Fibroblast of skin of right biceps (primary cell): ENCODE data around the gene CGNL1.
A peak's percentile ranks its signal among the peaks of the same experiment; 100 is the strongest.

Source experiments
- DNase-seq: peaks from one replicate; pipeline ENCODE4 v3.0.0-alpha.2; 2013

Gene CGNL1

DNA sequence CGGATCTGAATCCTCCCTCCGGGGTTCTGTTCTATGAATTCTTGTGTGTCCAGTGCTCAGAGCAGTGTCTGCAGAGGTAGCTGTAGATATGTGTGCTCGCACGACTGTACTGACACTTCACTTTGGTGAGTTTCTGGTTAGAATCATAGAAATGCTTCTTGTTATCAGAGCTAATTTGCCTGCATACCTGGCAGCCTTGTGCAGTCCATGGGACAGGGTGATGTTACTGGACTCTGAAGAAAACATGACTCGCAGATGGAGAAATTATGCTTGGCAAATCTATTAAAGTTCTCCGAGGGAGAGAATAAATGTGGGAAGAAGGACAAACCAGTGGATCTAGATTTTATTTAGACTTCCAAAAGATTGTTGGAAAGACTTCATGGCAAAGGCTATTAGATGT is 12.2 kb downstream of the CGNL1 start:
- no peak for DNase-seq

DNA sequence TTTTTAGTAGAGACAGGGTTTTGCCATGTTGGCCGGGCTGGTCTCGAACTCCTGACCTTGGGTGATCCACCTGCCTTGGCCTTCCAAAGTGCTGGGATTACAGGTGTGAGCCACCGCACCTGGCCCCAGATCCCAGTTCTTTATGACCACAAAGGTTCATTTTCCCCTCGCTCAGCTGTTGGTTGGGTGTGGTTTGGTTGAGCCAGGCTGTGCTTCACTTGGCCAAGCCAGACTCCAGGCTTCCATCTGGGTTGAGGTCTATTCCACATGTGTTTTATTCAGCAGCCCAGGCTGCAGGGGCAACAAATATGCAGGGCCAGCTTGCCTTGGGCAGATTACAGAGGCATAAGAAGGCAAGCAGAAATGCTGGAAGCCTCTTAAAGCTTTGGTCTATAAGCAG is 13.7 kb downstream of the CGNL1 start:
- no peak for DNase-seq

DNA sequence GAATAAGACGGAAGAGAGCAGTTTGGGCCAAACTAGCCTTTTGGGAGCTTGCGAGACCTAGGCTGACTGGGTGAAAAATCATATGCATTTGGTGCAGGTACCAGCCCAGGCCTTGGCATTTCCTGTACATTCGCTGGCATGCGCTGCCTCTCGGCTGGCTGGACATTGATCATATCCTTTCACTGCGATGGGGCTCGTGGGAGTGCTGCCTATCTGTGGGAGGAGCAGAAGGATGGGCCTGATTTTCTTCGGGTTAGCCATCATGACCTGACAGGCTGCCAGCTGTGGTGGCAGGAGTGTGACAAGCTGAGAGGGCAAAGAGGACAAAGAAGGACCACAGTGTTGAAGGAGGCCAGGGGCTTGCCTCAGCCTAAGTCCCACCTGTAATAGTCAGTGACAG is 14.3 kb downstream of the CGNL1 start:
- no peak for DNase-seq

DNA sequence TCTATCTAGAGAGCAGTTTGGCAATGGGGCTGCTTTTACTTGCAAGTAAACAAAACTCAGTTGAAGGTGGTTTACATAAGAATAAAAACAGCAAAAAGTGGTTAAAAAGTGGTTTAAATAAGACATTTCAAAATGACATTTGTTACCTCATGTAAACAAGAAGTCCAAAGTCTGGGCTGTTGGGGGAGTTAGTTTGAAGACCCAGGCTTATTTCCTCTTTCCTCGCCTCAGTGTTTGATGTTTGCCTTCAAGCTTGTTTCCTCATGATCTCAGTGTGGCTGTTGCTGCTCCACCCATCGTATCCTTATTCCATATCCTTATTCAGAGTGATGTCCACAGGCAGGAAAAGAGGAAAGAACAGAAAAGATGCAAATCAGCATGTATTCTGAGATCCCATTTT is 15.2 kb downstream of the CGNL1 start:
- no peak for DNase-seq

DNA sequence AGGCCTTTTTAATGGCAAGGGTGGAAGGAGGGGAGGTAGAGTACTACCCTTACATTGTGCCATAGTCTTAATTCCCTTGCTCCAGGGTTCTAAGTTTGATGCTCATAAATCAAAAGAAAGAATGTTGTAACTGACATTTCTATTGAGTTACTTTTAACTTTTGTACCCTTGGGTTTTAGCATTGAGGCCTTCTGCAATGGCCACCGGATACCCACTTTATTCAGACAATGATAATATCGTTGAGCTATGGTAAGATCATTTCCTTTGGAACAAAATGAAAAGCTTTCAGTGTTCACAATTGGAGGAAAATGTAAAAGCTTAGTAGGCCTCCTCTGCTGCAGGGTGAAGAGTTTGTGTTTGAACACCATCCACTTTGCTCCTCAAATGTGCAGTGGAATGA is 16.8 kb downstream of the CGNL1 start:
- DNase-seq = no peak

DNA sequence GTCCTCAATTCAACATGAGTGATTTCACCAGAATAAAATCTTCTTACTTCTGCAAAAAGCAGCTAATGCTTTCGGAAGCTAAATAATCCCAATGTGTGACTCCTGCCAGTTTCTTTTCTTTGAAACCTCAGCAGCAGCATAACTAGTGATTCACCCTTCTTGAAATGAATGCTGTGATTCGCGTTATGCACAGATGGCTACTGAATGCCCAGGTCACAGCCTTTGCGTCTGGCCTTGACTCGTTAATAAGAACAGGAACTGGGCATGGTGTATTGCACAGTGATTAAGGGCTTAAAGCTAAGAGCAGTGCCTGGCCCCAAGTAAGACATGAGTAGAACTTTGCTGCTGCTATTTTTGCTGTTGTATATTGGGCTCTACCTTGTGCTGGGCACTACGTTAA is 19.0 kb downstream of the CGNL1 start:
- DNase-seq = peak; percentile 82

DNA sequence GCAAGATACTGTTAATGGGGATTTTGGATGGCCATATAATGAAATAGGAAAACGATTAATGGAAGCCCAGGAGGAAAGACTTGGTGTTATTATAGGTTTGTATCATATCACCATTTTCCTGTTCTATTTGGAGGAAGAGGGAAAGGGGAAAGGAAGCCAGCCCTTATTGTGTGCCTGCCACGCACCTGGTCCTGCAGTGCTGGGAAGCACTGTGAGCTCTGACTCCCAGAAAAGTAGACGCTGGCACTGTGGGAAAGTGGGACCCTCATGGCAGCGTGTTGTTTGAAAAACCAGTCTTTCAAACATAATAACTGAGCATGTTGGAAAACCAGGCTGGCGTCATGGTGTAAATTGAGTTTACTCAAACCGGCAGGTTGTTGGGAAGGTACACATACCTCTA is 22.0 kb downstream of the CGNL1 start:
- no peak for DNase-seq

DNA sequence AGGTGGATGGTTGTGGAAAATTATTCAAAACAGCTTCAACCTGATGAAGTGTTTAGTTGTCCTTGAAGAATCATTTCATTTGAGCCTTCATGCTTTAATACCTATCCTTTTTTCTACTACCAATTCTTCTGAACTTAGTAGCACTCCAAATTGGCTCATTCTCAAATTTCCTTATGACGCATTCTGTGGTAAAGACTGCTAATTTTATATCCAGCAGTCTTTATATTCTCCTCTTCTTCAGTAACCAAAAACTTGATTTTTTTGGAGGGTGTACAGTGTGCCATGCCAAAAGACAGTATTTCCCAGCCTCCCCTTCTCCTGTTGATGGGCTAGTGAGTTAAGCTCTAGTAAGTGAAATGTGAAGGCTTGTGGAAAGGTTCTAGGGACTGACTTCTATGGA is 25.2 kb downstream of the CGNL1 start:
- peak; percentile 41 for DNase-seq

DNA sequence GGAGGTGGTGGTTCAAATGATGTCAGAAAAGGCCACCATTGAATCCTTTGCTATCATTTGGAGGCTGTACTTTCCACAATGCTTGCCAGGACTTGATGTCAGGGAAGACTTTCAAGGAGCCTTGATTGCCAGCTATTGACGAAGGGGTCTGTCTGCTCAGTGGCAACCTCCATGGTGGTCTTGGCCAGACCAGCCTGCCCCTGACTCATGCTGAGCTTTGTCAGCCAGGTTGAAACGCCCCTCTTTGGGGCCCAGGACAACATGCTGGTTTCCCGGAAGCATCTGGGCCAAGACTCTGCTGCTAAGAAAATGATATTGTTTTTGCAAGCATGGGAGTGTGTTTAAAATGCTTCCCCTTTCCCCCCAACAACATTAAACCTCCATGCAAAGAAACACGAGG is 26.7 kb downstream of the CGNL1 start:
- DNase-seq = no peak

DNA sequence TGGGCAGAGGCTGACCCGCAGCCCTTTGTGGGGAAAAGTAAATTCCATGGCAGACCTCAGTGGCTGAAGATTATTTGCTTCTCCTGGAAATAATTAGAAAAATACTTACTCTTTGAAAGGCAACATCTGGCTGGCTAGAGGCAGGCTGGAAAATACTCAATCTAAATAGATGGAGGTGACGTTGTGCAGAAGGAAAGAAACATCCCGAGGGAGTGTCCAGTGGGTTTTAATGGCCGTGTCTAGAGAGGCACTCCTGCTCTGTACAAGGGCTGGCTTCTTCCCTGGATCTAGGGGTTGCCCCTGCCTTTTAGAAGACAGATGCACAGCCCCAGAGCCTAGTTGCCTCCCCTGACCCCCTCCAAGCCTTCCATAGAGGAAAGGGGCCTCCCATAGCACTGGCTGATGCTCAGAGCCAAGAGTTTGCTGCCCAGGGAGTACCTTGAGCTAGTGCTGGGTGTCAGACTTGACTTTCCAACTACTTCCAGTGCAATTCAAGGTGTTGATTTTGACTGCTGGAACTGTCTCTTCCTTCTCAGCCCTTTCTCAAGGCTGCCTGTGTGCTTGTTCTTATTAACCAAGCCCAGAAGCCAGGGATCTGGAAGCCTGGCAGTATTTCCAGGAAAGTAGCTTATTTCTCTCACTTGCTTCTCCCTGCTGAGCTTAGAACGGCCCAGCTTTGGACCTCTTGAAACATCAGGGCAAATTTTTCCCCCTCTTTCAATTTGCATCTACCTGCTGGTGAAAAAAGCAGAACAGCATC is 27.4 kb downstream of the CGNL1 start:
- DNase-seq = no peak

DNA sequence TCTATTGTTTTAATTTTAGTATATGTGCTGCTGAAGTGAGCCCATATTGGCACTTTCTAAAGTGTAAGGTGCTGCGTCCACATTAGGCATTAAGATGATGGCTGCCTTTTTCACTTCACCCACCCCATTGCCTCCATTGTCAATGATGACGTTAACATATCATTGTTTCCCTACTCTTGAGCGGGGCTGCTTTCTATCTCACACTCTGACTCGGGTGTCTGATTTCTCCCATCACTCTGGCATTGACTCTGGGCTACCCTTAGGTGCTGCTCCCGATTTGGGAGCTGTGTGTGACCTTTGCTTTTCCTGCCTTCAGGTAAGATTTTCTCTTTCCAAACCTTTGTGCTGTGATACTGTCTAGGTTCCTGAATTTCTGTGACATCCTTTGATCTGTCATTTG is 28.8 kb downstream of the CGNL1 start:
- no peak for DNase-seq

DNA sequence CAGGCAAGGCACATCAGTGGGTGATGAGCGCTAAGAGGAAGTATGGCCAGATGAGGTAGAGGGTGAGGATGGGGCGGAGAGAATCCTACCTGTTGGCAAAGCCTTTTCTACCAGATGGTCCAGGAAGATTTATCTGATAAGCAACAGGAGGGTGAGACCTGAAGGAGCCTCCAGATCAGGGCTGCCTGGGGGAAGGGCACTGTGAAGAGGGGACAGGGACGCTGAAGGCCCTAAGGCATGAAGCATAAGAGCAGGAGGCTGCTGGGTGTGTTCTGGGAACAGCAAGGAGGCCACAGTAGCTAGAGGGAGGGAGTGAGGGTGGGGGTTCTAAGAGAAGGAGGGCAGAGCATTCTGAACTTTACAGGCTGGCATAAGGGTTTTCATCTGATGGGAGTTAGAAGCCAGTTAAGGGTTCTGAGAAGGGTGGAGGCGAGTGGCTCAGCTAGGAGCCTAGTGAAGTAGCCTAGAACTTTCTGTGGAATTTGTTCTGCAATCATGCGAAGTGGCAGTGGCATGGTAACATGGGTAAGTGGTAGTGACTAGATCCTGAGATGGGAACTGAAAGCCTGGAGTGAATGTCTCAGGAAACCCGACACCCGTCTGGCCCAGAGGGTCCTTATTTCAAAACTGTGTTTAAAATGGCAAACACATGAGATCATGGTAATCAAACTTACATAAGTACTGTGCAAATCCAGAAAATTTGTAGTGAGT is 29.9 kb downstream of the CGNL1 start:
- DNase-seq = peak; percentile 25

DNA sequence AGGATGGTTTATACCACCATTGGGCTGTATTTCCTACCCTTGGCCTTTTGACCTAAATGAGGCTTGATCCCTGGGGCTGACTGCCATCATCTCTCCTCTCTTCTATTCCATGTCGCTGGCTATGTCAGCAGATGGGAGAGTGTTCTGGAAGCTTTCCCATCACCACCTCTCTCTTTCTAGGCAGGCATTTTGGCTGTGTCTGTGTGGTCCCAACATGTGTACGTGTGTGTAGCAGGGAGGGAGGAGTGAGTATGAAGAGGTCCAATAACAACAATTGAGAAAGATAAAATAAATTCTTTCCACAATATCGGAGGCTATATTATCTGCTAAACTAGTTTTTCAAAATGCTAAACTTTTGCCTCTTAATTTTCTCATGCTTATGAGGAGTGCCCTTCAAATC is 34.1 kb downstream of the CGNL1 start:
- DNase-seq = no peak

DNA sequence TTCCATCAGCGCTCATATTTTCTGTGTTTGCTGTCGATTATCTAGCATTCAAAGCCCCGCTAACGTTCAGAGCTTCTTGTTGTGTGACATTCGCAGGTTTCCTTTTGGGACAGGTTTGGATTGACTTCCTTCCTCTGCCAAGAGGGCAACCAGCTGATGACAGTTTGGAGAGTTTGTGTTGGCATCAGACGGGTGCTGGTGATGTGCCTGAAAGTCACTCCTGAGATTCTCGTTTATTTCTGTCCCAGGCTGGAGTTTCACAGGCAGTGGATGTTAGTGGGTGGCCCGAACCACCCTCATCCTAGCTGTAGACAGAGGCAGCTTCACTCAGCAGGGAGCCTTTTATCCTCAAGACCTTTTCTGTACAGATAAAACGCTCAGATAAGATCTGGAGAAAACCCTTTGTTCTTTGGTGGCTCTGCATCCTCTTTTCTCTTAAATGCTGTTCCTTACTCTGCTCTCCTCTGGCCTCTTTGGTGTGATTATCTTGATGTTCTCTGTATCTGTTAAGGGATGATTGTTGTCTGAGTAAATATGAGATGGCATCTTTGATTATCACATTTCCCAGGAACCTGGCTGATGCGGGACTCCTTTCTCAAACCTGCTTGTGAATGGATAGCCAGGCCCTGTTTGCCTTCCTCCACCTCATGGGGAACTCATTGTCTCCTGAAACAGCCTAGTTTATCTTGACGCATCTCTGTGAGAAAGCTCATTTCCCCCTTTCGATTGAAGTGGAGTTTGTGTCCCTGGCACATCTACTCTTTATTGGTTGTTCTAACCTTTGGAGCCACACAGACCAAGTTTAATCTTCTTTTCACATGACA is 35.9 kb downstream of the CGNL1 start:
- no peak for DNase-seq

DNA sequence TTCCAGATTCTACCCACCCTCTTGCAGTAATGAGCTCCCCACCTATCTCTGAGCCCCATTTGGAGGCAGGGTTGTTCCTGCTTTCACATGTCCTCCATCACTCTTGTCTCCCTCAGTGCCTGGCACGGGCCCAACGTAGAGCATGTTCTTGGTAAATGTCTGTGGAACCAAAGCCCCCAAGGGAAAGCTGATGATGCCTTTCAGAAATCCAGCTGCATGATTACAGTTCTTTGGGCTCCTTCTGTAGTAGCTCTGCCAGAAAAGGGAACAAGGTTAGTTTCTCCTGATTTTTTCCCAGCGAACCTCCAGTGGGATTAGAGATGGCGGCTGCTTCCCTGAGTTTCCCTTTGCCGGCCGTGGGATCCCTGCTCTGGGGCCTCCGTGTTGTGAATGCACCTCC is 39.3 kb downstream of the CGNL1 start:
- DNase-seq = no peak

DNA sequence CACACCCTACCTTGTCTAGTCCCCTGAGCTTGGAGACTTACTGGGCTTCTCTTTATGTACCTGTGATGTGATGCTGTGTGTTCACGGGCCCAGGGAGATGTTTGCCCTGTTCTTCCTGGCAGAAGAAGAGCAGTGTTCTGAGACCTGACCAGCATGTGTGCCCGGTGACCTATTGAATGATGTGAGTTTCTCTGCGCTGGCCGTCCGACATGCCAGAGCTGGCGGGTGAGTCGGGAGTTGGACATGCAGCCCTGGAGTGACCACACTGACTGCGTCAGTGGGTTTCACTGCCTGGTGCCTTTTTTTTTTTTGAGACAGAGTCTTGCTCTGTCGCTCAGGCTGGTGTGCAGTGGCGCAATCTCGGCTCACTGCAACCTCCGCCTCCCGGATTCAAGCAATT is 42.3 kb downstream of the CGNL1 start:
- DNase-seq = no peak

DNA sequence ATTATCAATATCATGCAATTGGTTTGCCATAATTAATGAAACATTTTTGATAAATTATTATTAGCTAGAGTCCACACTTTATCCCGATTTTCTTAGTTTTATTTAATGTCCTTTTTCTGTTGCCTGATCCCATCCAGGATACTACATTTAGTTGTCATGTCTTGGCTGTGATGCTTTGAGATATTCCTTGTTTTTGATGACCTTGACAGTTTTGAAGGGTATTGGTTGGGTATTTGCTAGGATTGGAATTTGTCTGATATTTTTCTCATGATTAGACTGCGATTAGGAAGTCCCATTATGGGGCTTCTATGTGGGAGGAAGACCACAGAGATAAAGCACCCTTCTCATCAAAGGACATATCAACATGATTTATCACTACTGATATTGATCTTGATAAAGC is 43.0 kb downstream of the CGNL1 start:
- DNase-seq = no peak

DNA sequence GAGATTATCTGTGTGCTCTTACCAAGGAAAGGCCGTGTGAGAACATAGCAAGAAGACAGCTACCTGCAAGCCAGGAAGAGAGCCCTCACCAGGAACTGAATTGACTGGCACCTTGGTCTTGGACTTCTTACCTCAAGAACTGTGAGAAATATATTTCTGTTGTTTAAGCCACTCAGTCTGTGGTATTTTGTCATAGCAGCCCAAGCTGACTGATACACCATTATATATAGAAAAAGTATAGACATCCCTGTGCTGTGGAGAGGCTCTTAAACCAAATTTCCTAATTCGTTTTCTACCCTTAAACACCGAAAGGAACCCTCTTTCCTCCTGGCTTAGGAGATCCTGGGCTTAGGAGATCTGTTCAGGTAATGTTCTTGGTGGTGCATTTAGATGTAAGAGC is 44.8 kb downstream of the CGNL1 start:
- DNase-seq = no peak

DNA sequence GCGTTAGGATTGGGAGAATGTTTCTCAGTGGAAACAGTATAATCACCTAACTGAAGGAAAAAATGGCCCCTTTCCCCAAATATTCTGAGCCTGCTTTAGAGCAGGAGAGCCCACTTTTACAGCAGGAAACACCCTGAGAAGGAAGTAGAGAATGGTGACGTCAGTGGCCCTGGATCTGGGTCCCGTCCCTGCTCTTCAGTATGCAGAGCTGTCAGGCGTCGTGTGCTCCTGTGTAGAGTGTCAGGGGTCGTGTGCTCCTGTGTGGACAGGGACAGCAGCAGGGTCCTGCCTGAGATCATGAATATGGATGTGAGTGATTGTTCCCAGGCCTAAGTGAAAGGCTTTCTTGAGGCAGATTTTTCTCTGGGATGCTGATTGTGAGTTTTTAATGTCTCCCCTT is 45.2 kb downstream of the CGNL1 start:
- no peak for DNase-seq

DNA sequence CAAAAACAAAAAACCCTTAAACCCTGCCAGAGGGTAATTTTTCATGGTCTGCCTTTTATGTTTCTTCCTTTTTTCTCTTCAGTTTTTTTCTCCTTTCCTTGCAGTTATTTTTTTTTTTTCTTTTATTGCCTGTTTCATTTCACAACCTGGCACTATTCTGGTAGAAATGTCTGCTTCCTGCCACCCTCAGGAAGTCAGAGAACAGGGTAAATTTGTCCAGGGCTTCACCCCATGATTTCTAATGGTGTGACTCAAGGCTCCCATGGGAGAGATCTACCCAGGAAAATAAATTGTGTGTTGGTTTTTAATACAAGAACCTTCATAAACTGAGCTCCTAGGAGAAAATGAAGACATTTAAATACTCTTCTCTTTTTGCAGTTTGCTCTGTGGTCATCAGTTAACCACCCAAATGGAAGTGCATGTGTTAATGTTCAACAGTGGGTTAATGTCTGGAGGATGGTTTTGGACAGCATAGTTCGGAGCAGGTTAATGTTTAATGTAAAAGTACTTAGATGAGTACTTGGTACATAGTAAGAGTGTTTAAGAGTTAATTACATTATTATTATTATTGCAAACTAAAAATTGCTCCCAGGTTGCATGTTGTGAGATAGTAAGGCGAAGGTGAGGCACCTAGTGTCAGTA is 45.9 kb downstream of the CGNL1 start:
- peak; percentile 16 for DNase-seq

DNA sequence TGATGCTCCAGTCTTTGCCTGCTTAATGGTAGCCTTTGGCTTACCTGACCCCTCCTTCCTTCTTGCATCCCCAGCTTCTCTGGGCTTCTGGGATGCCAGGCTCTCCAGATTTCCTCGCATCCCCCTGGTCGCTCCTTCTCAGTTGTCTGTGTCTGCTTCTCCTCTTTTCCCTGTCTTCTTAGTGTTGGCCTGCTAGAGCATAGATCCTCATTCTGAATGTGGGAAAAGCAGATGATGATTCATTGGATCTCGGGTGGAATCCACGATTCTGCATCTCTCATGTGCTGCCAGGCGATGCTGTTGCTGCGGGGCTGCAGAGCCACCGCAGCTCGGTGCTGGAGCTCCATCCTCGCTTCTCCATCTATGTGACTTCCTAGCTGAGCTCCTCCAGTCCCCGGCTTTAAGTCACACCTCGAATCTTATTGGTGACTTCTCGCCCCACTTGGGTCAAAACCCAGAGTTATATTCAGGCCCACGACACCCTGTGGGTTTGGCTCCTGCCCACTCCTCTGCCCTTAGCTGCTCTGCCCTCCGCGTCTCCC is 47.4 kb downstream of the CGNL1 start:
- DNase-seq = no peak

DNA sequence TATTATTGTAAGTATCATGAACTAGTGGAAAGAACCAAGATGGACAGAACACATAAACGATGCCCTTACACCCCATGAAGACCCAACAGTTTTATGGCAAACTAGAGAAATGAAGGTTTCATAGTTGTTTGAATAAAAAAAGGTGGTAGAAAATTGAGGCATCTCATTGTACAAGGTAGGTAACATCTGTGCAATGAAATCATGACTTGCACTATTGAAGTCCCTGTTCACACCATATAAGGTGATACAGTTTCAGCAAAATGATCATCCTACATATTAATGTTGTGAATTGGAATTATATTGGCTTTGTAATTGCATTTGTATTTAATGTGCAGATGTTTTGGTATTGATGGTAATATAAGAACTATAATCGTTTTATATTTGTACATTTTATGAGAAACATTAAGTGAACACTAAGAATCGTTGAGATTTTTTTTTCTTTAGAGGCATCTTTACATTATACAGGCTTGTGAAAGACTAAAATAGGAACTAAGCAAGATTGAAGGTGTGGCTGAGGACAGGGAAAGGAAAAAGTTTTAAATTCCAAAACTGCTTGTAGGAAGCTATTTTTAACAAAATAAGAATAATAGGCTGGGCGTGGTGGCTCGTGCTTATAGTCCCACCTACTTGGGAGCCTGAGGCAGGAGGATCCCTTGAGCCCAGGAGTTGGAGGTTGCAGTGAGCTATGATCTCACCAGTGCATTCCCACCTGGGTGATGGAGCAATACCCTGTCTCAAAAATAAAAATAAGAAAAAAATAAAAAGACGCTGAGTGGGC is 48.5 kb downstream of the CGNL1 start:
- DNase-seq = no peak
